BJ (cell line): ENCODE measurements around the gene EHD2. TPM values are rescaled to one million over a fixed set of nuclear protein-coding genes. Genes with fewer than 3 reads are reported as not detected.

Experiments
- CTCF ChIA-PET: fragments of 350-600 bp; formaldehyde crosslinking; extraction: SDS; loops from one replicate; lab custom pipeline; 2021; ENCODE audit warnings: antibody characterized with exemption, inconsistent platforms; lab: Yijun Ruan, JAX
- POLR2A ChIA-PET: fragments of 300-600 bp; sonication (Branson Sonifier 250); formaldehyde crosslinking; extraction: SDS; loops from one replicate; lab custom pipeline; 2021; ENCODE audit warnings: antibody characterized with exemption; lab: Charles Lee
- DNase-seq: peaks from one replicate; pipeline ENCODE4 v3.0.0-alpha.2; 2011; ENCODE audit warnings: low read depth
- H3K27me3 ChIP-seq: 2 replicates; pipeline ENCODE4 v1.6.0; 2011; ENCODE audit warnings: low read length; ENCODE audit not compliant: control insufficient read depth, insufficient read depth
- H3K36me3 ChIP-seq: 2 replicates; pipeline ENCODE4 v1.5.1; 2011; ENCODE audit warnings: low read length; ENCODE audit not compliant: control insufficient read depth, insufficient read depth
- H3K4me3 ChIP-seq: 2 replicates; pipeline ENCODE4 v1.5.1; 2011; ENCODE audit warnings: low read depth, mild to moderate bottlenecking, control low read depth, low read length
- CTCF ChIP-seq: IDR thresholded peaks from 2 replicates; pipeline ENCODE4 v1.5.1; 2011; ENCODE audit warnings: low read depth, mild to moderate bottlenecking, control low read depth, inconsistent platforms, low read length, moderate library complexity; ENCODE audit not compliant: insufficient read depth
- polyA plus RNA-seq: library from polyadenylated mRNA; depleted of rRNA; stranded (reverse); fragments of >200 nt; gene quantifications from 2 replicates; pipeline ENCODE4 v1.2.3, GENCODE V29; 2011

EHD2 gene
- polyA plus RNA-seq, 1 experiment = 132 TPM

- no peak overlapping the region for H3K4me3 ChIP-seq
- no peak for DNase-seq
- CTCF ChIA-PET = no interaction called here
- peaks cover 16% of the 10 kb centered on the region for H3K36me3 ChIP-seq
- no peak for TF ChIP-seq CTCF
- POLR2A ChIA-PET = no interaction called here
- no peaks in the 10 kb centered on the region for H3K27me3 ChIP-seq
Measured at GRCh38 chr19:47691782-47692181, 21.4 kb upstream of the EHD2 start.

- ChIA-PET POLR2A (no interaction called here), CTCF (no interaction called here)
- DNase-seq = no peak
- Histone ChIP-seq H3K4me3 (no peak overlapping the region), H3K36me3 (peaks cover 19% of the 10 kb centered on the region), H3K27me3 (no peaks in the 10 kb centered on the region)
- TF ChIP-seq CTCF = no peak
Measured at GRCh38 chr19:47693489-47693888, 19.7 kb upstream of the EHD2 start.

- ChIA-PET CTCF (interaction anchor here (1.1 kb wide), 1 partner anchor 13 kb away, joined by 5 read pairs; no protein-coding TSS in a partner anchor), POLR2A (no interaction called here)
- Histone ChIP-seq H3K27me3 (no peaks in the 10 kb centered on the region), H3K36me3 (peaks cover 21% of the 10 kb centered on the region), H3K4me3 (no peak overlapping the region)
- DNase-seq = no peak
- TF ChIP-seq CTCF = no peak
Measured at GRCh38 chr19:47693903-47694302, 19.3 kb upstream of the EHD2 start.

- H3K36me3 ChIP-seq = peaks cover 25% of the 10 kb centered on the region
- no peaks in the 10 kb centered on the region for H3K27me3 ChIP-seq
- H3K4me3 ChIP-seq = no peak overlapping the region
- POLR2A ChIA-PET = no interaction called here
- DNase-seq = no peak
- CTCF ChIA-PET = interaction anchor here (1.1 to 19.3 kb wide), 3 partner anchors 8 to 263 kb away, joined by 5 to 428 read pairs (median 5); no protein-coding TSS in a partner anchor
- no peak for TF ChIP-seq CTCF
Measured at GRCh38 chr19:47694466-47695273, 18.6 kb upstream of the EHD2 start.

- Histone ChIP-seq H3K27me3 (no peaks in the 10 kb centered on the region), H3K4me3 (no peak overlapping the region), H3K36me3 (peaks cover 25% of the 10 kb centered on the region)
- CTCF ChIA-PET = interaction anchor here (0.7 to 19.3 kb wide), 6 partner anchors 9 to 264 kb away, joined by 3 to 428 read pairs (median 4); partner anchors contain the start of gene NAPA
- no peak for TF ChIP-seq CTCF
- DNase-seq = no peak
- POLR2A ChIA-PET = no interaction called here
Measured at GRCh38 chr19:47695533-47696262, 17.5 kb upstream of the EHD2 start.
